Glutamatergic neuron (in vitro differentiated cells): ENCODE measurements around the gene CST11. TPM values are rescaled to one million over a fixed set of nuclear protein-coding genes. Genes with fewer than 3 reads are reported as not detected.

Experiments used
- DNase-seq: peaks from one replicate; pipeline ENCODE4 v3.0.0; 2022
- H3K27ac Mint-ChIP-seq: one replicate; pipeline ENCODE4 v1.8.0; 2020; ENCODE audit warnings: mild to moderate bottlenecking, mixed read lengths, inconsistent platforms; ENCODE audit not compliant: unreplicated experiment
- H3K27me3 Mint-ChIP-seq: one replicate; pipeline ENCODE4 v1.8.0; 2020; ENCODE audit warnings: mild to moderate bottlenecking, moderate library complexity, mixed read lengths, inconsistent platforms; ENCODE audit not compliant: unreplicated experiment
- H3K36me3 Mint-ChIP-seq: one replicate; pipeline ENCODE4 v1.8.0; 2020; ENCODE audit warnings: mild to moderate bottlenecking, mixed read lengths, inconsistent platforms; ENCODE audit not compliant: unreplicated experiment
- H3K4me1 Mint-ChIP-seq: one replicate; pipeline ENCODE4 v1.8.0; 2020; ENCODE audit warnings: mild to moderate bottlenecking, low read depth, mixed read lengths, inconsistent platforms; ENCODE audit not compliant: unreplicated experiment
- H3K4me3 Mint-ChIP-seq: one replicate; pipeline ENCODE4 v1.8.0; 2020; ENCODE audit warnings: mild to moderate bottlenecking, mixed read lengths, inconsistent platforms; ENCODE audit not compliant: unreplicated experiment
- H3K9me3 Mint-ChIP-seq: one replicate; pipeline ENCODE4 v1.8.0; 2020; ENCODE audit warnings: mild to moderate bottlenecking, moderate library complexity, mixed read lengths, inconsistent platforms; ENCODE audit not compliant: unreplicated experiment
- total RNA-seq: library from RNA; stranded (reverse); fragmentation: NEBNext Ultra II Directional; extraction: Animal tissue kit (Norgen Biotek cat#: 25700); gene quantifications from one replicate; pipeline ENCODE4 v1.2.1, GENCODE V29; 2021; ENCODE audit not compliant: unreplicated experiment
- TF ChIP-seq, protein P1 (sequence below): fragments of 200-600 bp; sonication (generic); IDR thresholded peaks from one replicate; pipeline ENCODE4 v1.5.0; 2021; ENCODE audit not compliant: partially characterized antibody, unreplicated experiment

CST11 gene
- total RNA-seq, 1 donor from 2014 or later, result not detected

DNA sequence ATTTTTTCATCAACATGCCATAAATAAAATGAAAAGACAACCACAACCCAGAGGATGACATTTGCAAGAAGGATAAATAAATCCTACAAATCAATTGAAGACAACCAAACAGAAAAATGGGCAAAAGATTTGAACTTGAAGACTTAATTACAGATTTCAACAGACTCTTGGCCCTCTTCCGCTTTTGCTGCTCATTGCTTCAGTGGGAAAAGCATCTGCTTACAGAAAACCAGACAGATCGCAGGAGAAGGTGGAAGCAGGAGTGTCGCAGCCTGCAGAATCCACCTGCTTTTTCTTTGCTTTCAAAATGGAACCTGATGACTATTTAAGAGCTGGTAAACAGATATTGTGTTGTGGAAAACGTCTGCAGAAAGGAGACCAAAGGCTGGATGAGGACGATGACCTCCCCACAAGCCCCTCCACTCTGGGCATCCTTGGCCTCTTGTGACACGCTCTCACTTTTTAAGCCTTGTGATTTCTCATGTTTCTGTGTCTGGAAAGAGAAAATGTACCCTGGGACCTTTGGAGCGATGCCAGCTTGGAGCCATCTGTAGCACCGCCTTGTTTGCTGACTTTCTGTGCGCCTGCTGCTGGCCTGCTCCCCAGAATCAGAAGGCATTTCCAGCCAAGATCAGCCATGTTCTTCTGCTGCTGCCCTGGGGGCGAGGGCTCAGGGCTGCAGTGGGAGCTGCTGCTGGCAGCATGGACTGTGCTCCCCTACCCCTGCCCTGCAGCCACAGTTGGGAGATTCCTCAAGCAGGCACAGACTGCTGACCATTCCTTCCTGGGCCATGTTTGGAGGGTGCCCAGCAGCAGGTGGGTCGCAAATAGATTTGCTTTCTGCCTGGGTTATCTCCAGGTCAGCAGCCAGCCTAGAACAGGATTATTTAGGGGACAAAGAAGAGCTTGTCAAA lies 16.8 kb downstream of the CST11 start:
- Mint-ChIP-seq H3K9me3 (peaks cover 3% of the 10 kb centered on the region), H3K36me3 (no peaks in the 10 kb centered on the region), H3K4me1 (peaks cover 5% of the 10 kb centered on the region), H3K27ac (no peak overlapping the region), H3K4me3 (no peak overlapping the region), H3K27me3 (no peaks in the 10 kb centered on the region)
- TF ChIP-seq, protein P1, sequence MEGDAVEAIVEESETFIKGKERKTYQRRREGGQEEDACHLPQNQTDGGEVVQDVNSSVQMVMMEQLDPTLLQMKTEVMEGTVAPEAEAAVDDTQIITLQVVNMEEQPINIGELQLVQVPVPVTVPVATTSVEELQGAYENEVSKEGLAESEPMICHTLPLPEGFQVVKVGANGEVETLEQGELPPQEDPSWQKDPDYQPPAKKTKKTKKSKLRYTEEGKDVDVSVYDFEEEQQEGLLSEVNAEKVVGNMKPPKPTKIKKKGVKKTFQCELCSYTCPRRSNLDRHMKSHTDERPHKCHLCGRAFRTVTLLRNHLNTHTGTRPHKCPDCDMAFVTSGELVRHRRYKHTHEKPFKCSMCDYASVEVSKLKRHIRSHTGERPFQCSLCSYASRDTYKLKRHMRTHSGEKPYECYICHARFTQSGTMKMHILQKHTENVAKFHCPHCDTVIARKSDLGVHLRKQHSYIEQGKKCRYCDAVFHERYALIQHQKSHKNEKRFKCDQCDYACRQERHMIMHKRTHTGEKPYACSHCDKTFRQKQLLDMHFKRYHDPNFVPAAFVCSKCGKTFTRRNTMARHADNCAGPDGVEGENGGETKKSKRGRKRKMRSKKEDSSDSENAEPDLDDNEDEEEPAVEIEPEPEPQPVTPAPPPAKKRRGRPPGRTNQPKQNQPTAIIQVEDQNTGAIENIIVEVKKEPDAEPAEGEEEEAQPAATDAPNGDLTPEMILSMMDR, result no peak
- no peak for DNase-seq

DNA sequence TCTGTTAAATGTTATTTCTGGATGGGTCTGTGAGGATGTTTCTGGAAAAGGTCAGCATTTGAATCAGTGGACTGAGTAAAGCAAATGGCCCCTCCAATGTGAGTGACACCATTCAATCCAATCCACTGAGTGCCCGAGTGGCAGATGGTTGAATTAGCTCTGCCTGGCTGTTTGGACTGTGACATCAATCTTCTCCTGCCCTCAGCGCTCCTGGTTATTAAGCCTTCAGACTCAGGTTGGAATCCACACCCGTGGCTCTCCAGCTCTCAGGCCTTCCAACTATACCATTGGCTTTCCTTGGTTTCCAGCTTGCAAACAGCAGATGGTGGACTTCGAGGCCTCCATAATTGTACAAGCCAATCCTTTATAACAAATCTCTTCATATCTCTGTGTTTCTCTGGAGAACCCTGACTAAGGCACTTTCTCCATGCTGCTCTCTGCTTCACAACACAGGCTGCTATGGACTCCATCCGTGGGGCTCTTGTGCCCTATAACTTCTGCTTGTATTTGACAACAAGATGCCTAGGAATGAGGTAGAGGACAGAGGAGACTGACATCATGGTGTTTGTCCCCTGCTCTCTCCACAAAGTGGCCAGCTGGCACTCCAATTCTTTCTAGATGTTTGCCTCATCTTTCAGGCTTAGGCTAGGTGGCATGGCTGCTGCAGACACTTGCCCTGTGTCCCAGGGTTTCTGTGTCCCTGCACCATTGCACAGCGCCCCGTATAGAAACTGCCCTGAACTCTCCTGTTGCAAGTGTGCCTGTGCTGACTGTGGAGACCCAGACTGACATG lies 18.0 kb downstream of the CST11 start:
- Mint-ChIP-seq H3K9me3 (peaks cover 2% of the 10 kb centered on the region), H3K27me3 (no peaks in the 10 kb centered on the region), H3K4me3 (no peak overlapping the region), H3K27ac (no peak overlapping the region), H3K36me3 (no peaks in the 10 kb centered on the region), H3K4me1 (peaks cover 5% of the 10 kb centered on the region)
- no peak for DNase-seq
- TF ChIP-seq, protein P1, result no peak

DNA sequence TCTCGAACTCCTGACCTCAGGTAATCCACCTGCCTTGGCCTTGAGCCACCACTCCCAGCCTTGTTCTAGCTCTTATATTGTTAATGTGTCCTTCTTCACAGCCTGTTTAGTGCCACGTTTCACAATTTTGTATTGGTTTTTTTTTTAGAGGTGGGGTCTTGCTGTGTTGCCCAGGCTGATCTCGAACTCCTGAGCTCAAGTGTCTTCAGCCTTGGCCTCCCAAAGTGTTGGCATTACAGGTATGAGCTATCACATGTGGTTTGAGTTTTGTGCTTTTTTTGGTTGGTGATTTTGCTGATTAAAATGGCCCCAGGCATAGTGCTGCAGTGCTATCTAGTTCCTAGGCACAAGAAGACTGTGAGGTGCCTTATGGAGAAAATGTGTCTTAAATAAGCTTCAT lies 19.0 kb downstream of the CST11 start:
- Mint-ChIP-seq H3K27ac (no peak overlapping the region), H3K27me3 (no peaks in the 10 kb centered on the region), H3K9me3 (peaks cover 2% of the 10 kb centered on the region), H3K4me1 (peaks cover 5% of the 10 kb centered on the region), H3K36me3 (no peaks in the 10 kb centered on the region), H3K4me3 (no peak overlapping the region)
- DNase-seq, result no peak
- TF ChIP-seq, protein P1, result no peak

DNA sequence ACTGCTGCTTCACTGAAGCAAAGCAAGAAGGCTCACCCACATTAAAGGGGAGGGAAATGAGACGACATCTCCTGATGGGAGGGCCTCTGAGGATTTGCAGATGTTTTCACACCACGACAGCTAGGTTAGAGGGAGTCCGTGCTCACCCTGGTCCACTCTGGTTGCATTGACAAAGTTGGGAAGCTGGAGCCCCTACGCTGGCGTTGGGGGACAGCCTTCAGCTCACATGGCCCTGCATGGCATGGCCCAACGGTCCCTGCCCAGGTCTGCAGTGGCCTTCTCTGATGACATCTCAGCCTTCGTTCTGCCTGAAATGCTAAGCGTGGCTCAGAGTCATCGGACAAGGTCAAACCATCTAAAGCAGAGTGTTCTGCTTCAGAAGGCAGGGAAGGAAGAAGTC lies 27.5 kb downstream of the CST11 start:
- no peak for DNase-seq
- Mint-ChIP-seq H3K36me3 (no peaks in the 10 kb centered on the region), H3K4me3 (no peak overlapping the region), H3K9me3 (peaks cover 4% of the 10 kb centered on the region), H3K4me1 (peaks cover 7% of the 10 kb centered on the region), H3K27me3 (no peaks in the 10 kb centered on the region), H3K27ac (no peak overlapping the region)
- TF ChIP-seq, protein P1, result no peak
